WTC11 (cell line): ENCODE data around the gene CLCA1.

Experiments
- ELF4 ChIP-seq: sonication (generic); formaldehyde crosslinking; IDR thresholded peaks from 2 replicates; pipeline ENCODE4 v1.8.1; 2022; ENCODE audit warnings: low read depth, mild to moderate bottlenecking, moderate library complexity, missing genetic modification reagents
- ESRRA ChIP-seq: sonication (generic); formaldehyde crosslinking; IDR thresholded peaks from 2 replicates; pipeline ENCODE4 v1.8.1; 2022; ENCODE audit warnings: mild to moderate bottlenecking, missing genetic modification reagents, borderline replicate concordance
- JUN ChIP-seq: sonication (generic); formaldehyde crosslinking; IDR thresholded peaks from 2 replicates; pipeline ENCODE4 v1.8.0; 2023; ENCODE audit warnings: mild to moderate bottlenecking, missing genetic modification reagents
- NFYB ChIP-seq: sonication (generic); formaldehyde crosslinking; conservative IDR thresholded peaks from 2 replicates; pipeline ENCODE4 v1.8.0; 2022; ENCODE audit warnings: low read depth, missing genetic modification reagents
- RORB ChIP-seq: fragments of 250-450 bp; sonication (Bioruptor Pico); IDR thresholded peaks from 2 replicates; pipeline ENCODE4 v1.9.0; 2021; ENCODE audit warnings: mild to moderate bottlenecking
- ZNF232 ChIP-seq: sonication (generic); formaldehyde crosslinking; IDR thresholded peaks from 2 replicates; pipeline ENCODE4 v1.8.0; 2022; ENCODE audit warnings: mild to moderate bottlenecking, missing genetic modification reagents
- TF ChIP-seq, protein P1 (sequence below): fragments of 200-600 bp; IDR thresholded peaks from 2 replicates; pipeline ENCODE4 v1.8.0; 2022; ENCODE audit warnings: antibody characterized with exemption
- TF ChIP-seq, protein P2 (sequence below): sonication (generic); formaldehyde crosslinking; IDR thresholded peaks from 2 replicates; pipeline ENCODE4 v1.8.0; 2023; ENCODE audit warnings: missing genetic modification reagents
- TF ChIP-seq, protein P3 (sequence below): sonication (generic); formaldehyde crosslinking; IDR thresholded peaks from 2 replicates; pipeline ENCODE4 v1.8.0; 2022; ENCODE audit warnings: mild to moderate bottlenecking, missing genetic modification reagents

DNA sequence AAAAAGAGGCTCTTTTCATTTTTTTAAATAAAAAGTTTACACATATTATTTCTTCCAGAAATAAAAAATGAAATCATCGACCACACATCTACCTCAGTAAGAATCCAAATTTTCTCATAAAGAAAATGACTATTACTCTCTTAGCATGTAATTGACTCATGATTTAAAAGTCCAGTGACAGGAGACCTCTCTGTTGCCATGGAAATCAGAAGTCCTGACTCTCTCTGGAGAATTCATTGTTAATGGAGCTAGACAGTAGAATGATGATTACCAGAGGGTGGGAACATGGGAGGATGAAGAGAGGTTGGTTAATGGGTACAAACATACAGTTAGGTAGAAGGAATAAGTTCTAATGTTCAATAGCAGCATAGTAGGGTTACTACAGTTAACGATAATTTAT lies 73.1 kb downstream of the CLCA1 start:
- no peak for TF ChIP-seq RORB (CRISPR knock-in tag)
- TF ChIP-seq ELF4 (CRISPR knock-in tag) = no peak
- TF ChIP-seq, protein P1, sequence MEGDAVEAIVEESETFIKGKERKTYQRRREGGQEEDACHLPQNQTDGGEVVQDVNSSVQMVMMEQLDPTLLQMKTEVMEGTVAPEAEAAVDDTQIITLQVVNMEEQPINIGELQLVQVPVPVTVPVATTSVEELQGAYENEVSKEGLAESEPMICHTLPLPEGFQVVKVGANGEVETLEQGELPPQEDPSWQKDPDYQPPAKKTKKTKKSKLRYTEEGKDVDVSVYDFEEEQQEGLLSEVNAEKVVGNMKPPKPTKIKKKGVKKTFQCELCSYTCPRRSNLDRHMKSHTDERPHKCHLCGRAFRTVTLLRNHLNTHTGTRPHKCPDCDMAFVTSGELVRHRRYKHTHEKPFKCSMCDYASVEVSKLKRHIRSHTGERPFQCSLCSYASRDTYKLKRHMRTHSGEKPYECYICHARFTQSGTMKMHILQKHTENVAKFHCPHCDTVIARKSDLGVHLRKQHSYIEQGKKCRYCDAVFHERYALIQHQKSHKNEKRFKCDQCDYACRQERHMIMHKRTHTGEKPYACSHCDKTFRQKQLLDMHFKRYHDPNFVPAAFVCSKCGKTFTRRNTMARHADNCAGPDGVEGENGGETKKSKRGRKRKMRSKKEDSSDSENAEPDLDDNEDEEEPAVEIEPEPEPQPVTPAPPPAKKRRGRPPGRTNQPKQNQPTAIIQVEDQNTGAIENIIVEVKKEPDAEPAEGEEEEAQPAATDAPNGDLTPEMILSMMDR = no peak
- no peak for TF ChIP-seq ESRRA (CRISPR knock-in tag)
- TF ChIP-seq, protein P2, sequence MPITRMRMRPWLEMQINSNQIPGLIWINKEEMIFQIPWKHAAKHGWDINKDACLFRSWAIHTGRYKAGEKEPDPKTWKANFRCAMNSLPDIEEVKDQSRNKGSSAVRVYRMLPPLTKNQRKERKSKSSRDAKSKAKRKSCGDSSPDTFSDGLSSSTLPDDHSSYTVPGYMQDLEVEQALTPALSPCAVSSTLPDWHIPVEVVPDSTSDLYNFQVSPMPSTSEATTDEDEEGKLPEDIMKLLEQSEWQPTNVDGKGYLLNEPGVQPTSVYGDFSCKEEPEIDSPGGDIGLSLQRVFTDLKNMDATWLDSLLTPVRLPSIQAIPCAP = no peak
- no peak for TF ChIP-seq ZNF232 (CRISPR knock-in tag)
- TF ChIP-seq, protein P3, sequence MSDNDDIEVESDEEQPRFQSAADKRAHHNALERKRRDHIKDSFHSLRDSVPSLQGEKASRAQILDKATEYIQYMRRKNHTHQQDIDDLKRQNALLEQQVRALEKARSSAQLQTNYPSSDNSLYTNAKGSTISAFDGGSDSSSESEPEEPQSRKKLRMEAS = no peak
- TF ChIP-seq JUN (CRISPR knock-in tag) = no peak
- TF ChIP-seq NFYB (CRISPR knock-in tag) = no peak
